ENCODE data around the gene DDX25. TPM values are rescaled to one million over a fixed set of nuclear protein-coding genes. Genes with fewer than 3 reads are reported as not detected.

Gene DDX25
- total and polyA plus RNA-seq, 2 of the 8 experiments (the other 6 are each of a cell fraction or from before 2014, with no cell fraction given) = 17.6 to 17.9 TPM

- H3K27ac ChIP-seq (ENCODE audit: low read depth, low read length) = no peak overlapping the region
- no peaks in the 10 kb centered on the region for H3K36me3 ChIP-seq (ENCODE audit: control insufficient read depth in 2 of 4, insufficient read depth in 4 of 4, low read length in 3 of 4)
- FAIRE-seq = no peak
- no peak overlapping the region for H3K4me2 ChIP-seq (ENCODE audit: insufficient read depth in 1 of 2, low read depth in 2 of 2, low read length in 2 of 2)
- no peak overlapping the region for H2BK5ac ChIP-seq (ENCODE audit: low read depth, low read length)
- no peak overlapping the region for H4K5ac ChIP-seq (ENCODE audit: insufficient read length, low read depth, low read length)
- no peak overlapping the region for H3K18ac ChIP-seq (ENCODE audit: extremely low read depth, low read length)
- DNase-seq (ENCODE audit: low read depth in 1 of 2, low spot score in 2 of 2) = no peak
- ChIA-PET CTCF (ENCODE audit: partially characterized antibody) (interaction anchor here (0.8 to 7.0 kb wide), 10 partner anchors 9 to 263 kb away, joined by 3 to 76 read pairs (median 3); partner anchors contain the start of gene VSIG10L2), POLR2A (ENCODE audit: partially characterized antibody) (interaction anchor here (0.9 kb wide), 1 partner anchor 9 kb away, joined by 3 read pairs; no protein-coding TSS in a partner anchor)
- H2BK20ac ChIP-seq (ENCODE audit: low read length) = no peak overlapping the region
- H2BK120ac ChIP-seq (replicated peaks; ENCODE audit: low read depth, low read length) = no peak overlapping the region
- H2AFZ ChIP-seq (ENCODE audit: low read length) = no peak overlapping the region
- H2AK5ac ChIP-seq (ENCODE audit: low read depth, low read length) = no peak overlapping the region
- H3K79me1 ChIP-seq (ENCODE audit: low read depth, low read length) = no peaks in the 10 kb centered on the region
- no peak overlapping the region for H2BK12ac ChIP-seq (ENCODE audit: low read depth, low read length)
- H4K20me1 ChIP-seq (replicated peaks in 1 of 2; ENCODE audit: control insufficient read depth in 1 of 2, insufficient read depth in 2 of 2, low read length in 2 of 2) = no peaks in the 10 kb centered on the region
- H3K9me3 ChIP-seq (ENCODE audit: insufficient read depth in 2 of 2, low read depth in 1 of 2, low read length in 1 of 2) = no peaks in the 10 kb centered on the region
- H3K4me3 ChIP-seq (ENCODE audit: extremely low read depth in 1 of 4, insufficient read depth in 2 of 4, low read depth in 3 of 4, low read length in 4 of 4) = no peak overlapping the region
- H3K14ac ChIP-seq (ENCODE audit: insufficient read length) = no peak overlapping the region
- H3K56ac ChIP-seq (replicated peaks; ENCODE audit: insufficient read length, low read depth, low read length) = no peak overlapping the region
- H3K23me2 ChIP-seq (ENCODE audit: low read depth, low read length) = no peaks in the 10 kb centered on the region
- H3K79me2 ChIP-seq (ENCODE audit: control insufficient read depth in 1 of 2, insufficient read depth in 2 of 2, low read length in 2 of 2) = no peaks in the 10 kb centered on the region
- H3K9ac ChIP-seq (replicated peaks in 1 of 4; ENCODE audit: extremely low read depth in 1 of 4, low read depth in 3 of 4, low read length in 3 of 4) = no peak overlapping the region
- H3K23ac ChIP-seq (ENCODE audit: insufficient read length) = no peak overlapping the region
- H4K91ac ChIP-seq (replicated peaks; ENCODE audit: insufficient read length, low read length) = no peak overlapping the region
- H4K8ac ChIP-seq (ENCODE audit: extremely low read depth, insufficient read depth, low read length) = no peak overlapping the region
- WGBS, 2 experiments (ENCODE audit: extremely low coverage in 1 of 2, insufficient coverage in 1 of 2, insufficient read length in 1 of 2, insufficient replicate concordance in 2 of 2, low coverage in 1 of 2, low lambda C conversion rate in 2 of 2, missing lambda C conversion rate in 1 of 2) = 90% methylated on average over 11 of the region's 11 CpGs; no CpG with 5 or more reads in 1 of the 2 experiments
- peaks cover 6 to 14% (median 11%) of the 10 kb centered on the region in 4 experiments for H3K4me1 ChIP-seq (replicated peaks in 1 of 4; ENCODE audit: control insufficient read depth in 3 of 4, insufficient read depth in 4 of 4, low read length in 3 of 4)
- H2BK15ac ChIP-seq (ENCODE audit: low read length) = no peak overlapping the region
- no peak overlapping the region for H3K4ac ChIP-seq (replicated peaks; ENCODE audit: insufficient read length, low read depth, low read length)
- peaks cover 0 to 6% (median 2%) of the 10 kb centered on the region in 4 experiments; a peak in 2 of 7 replicates for H3K27me3 ChIP-seq (replicated peaks in 1 of 4; ENCODE audit: control insufficient read depth in 3 of 4, extremely low read depth in 1 of 4, insufficient read depth in 3 of 4, low read length in 3 of 4)
- TF ChIP-seq EP300 (IDR thresholded peaks at IDR 0.05; ENCODE audit: borderline replicate concordance in 1 of 2, low read depth in 2 of 2, low read length in 2 of 2) (no peak), SUZ12 (IDR thresholded peaks at IDR 0.05; ENCODE audit: low read length) (no peak), ASH2L (IDR thresholded peaks at IDR 0.05; ENCODE audit: low read length) (no peak), BRCA1 (IDR thresholded peaks at IDR 0.05; ENCODE audit: low read depth, low read length) (no peak), HDAC2 (IDR thresholded peaks at IDR 0.05; ENCODE audit: borderline replicate concordance in 1 of 2, low read depth in 2 of 2, low read length in 2 of 2) (no peak), TAF1 (IDR thresholded peaks at IDR 0.05; ENCODE audit: low read depth, low read length) (no peak), KDM1A (IDR thresholded peaks at IDR 0.05; ENCODE audit: borderline replicate concordance, low read length) (no peak), TBP (IDR thresholded peaks at IDR 0.05; ENCODE audit: low read depth, low read length) (no peak), SIN3A (conservative IDR thresholded peaks at IDR 0.05 in 1 of 2, IDR thresholded peaks at IDR 0.05 in 1 of 2; ENCODE audit: low read depth in 1 of 2, low read length in 2 of 2) (no peak), EGR1 (IDR thresholded peaks at IDR 0.05; ENCODE audit: borderline replicate concordance, low read depth, low read length) (no peak), CTCF (IDR thresholded peaks at IDR 0.05; ENCODE audit: control extremely low read depth in 1 of 3, insufficient read depth in 1 of 3, low read depth in 1 of 3, low read length in 3 of 3) (no peak)
Measured at GRCh38 chr11:125930076-125930450, 25.8 kb downstream of the DDX25 start.
